IMR-90 (cell line): Measurements from ENCODE around the gene ASH1L. TPM values are rescaled to one million over a fixed set of nuclear protein-coding genes. Genes with fewer than 3 reads are reported as not detected.
"Not testable (repeated sequence)": the region's sequence is repeated elsewhere in the genome, so short reads cannot be mapped to it uniquely, and the experiment has no call there.

ENCODE experiments used
- ATAC-seq: fragments of 200-7000 bp; cut with Tn5 transposase; 2 replicates; pipeline ENCODE4 v1.9.1; 2020; ENCODE audit warnings: low read depth, mild to moderate bottlenecking, moderate library complexity
- BruUV-seq: library from RNA; stranded (reverse); fragments of 400-500 nt; replicated peaks from 2 replicates; lab custom pipeline; 2021; lab: Mats Ljungman, UMichigan
- CTCF ChIA-PET: fragments of 300-600 bp; formaldehyde crosslinking; extraction: SDS; loops from one replicate; lab custom pipeline; 2021; ENCODE audit warnings: antibody characterized with exemption; lab: Yijun Ruan, JAX
- POLR2A ChIA-PET: fragments of 300-600 bp; sonication (Branson Sonifier 250); formaldehyde crosslinking; loops from one replicate; lab custom pipeline; 2022; ENCODE audit warnings: antibody characterized with exemption; ENCODE audit not compliant: unreplicated experiment; lab: Charles Lee
- DNase-seq: peaks from one replicate; pipeline ENCODE4 v3.0.0; 2013
- H2AFZ ChIP-seq: replicated peaks from 2 replicates; pipeline ENCODE3; 2013; ENCODE audit warnings: low read length, mild to moderate bottlenecking; ENCODE audit not compliant: poor library complexity
- H2AK5ac ChIP-seq: 2 replicates; pipeline ENCODE4 v1.6.1; 2013; ENCODE audit warnings: low read depth, low read length, inconsistent platforms
- H2AK9ac ChIP-seq: replicated peaks from 2 replicates; pipeline ENCODE3; 2013; ENCODE audit warnings: mild to moderate bottlenecking, low read depth, low read length, moderate library complexity; ENCODE audit not compliant: poor library complexity
- H2BK120ac ChIP-seq: 2 replicates; pipeline ENCODE4 v1.6.1; 2013; ENCODE audit warnings: low read depth, low read length, inconsistent platforms
- H2BK15ac ChIP-seq: 3 replicates; pipeline ENCODE4 v1.6.1; 2013; ENCODE audit warnings: low read depth, low read length, inconsistent platforms
- H2BK20ac ChIP-seq: 2 replicates; pipeline ENCODE4 v1.6.1; 2013; ENCODE audit warnings: low read depth, mild to moderate bottlenecking, inconsistent platforms, low read length, moderate library complexity
- H2BK5ac ChIP-seq: 2 replicates; pipeline ENCODE4 v1.6.1; 2013; ENCODE audit warnings: mild to moderate bottlenecking, low read depth, low read length, inconsistent platforms; ENCODE audit not compliant: poor library complexity, severe bottlenecking
- H3K14ac ChIP-seq: replicated peaks from 2 replicates; pipeline ENCODE4 v1.6.1; 2013; ENCODE audit warnings: low read depth, low read length, inconsistent platforms
- H3K18ac ChIP-seq: 2 replicates; pipeline ENCODE4 v1.6.1; 2013; ENCODE audit warnings: low read depth, low read length, control low read depth
- H3K23ac ChIP-seq: 2 replicates; pipeline ENCODE4 v1.6.1; 2013; ENCODE audit warnings: low read depth, low read length, inconsistent platforms
- H3K27ac ChIP-seq: 2 replicates; pipeline ENCODE4 v1.5.1; 2013; ENCODE audit warnings: mild to moderate bottlenecking, control low read depth, low read length; ENCODE audit not compliant: insufficient read depth
- H3K27me3 ChIP-seq: 2 replicates; pipeline ENCODE4 v1.6.1; 2013; ENCODE audit warnings: low read length; ENCODE audit not compliant: control insufficient read depth, insufficient read depth
- H3K36me3 ChIP-seq: 2 replicates; pipeline ENCODE4 v1.6.1; 2013; ENCODE audit warnings: low read length, mixed read lengths; ENCODE audit not compliant: control insufficient read depth, insufficient read depth
- H3K4ac ChIP-seq: 2 replicates; pipeline ENCODE4 v1.6.1; 2013; ENCODE audit warnings: low read depth, low read length, inconsistent platforms
- H3K4me1 ChIP-seq: 2 replicates; pipeline ENCODE4 v1.6.1; 2013; ENCODE audit warnings: low read length, mixed read lengths; ENCODE audit not compliant: control insufficient read depth, insufficient read depth
- H3K4me2 ChIP-seq: 2 replicates; pipeline ENCODE4 v1.6.1; 2013; ENCODE audit warnings: low read depth, mild to moderate bottlenecking, control low read depth, low read length, moderate library complexity
- H3K4me3 ChIP-seq: 2 replicates; pipeline ENCODE4 v1.5.1; 2013; ENCODE audit warnings: low read depth, mild to moderate bottlenecking, control low read depth, low read length, moderate library complexity; ENCODE audit not compliant: insufficient read depth
- H3K56ac ChIP-seq: 2 replicates; pipeline ENCODE4 v1.6.1; 2013; ENCODE audit warnings: low read length, inconsistent platforms; ENCODE audit not compliant: insufficient read depth; ENCODE audit errors: extremely low read depth
- H3K79me1 ChIP-seq, 2 experiments: 2 replicates each; pipeline ENCODE4 v1.6.1; 2013; ENCODE audit warnings: low read length in 2 of 2, inconsistent platforms in 1 of 2, low read depth in 1 of 2
- H3K9ac ChIP-seq: 2 replicates; pipeline ENCODE4 v1.6.1; 2013; ENCODE audit warnings: low read depth, low read length, control low read depth
- H3K9me1 ChIP-seq: 2 replicates; pipeline ENCODE4 v1.6.1; 2013; ENCODE audit warnings: low read length, inconsistent platforms; ENCODE audit not compliant: insufficient read depth
- H3K9me3 ChIP-seq: 2 replicates; pipeline ENCODE4 v1.6.1; 2013; ENCODE audit warnings: low read length; ENCODE audit not compliant: control insufficient read depth, insufficient read depth
- H4K20me1 ChIP-seq: 2 replicates; pipeline ENCODE4 v1.6.1; 2013; ENCODE audit warnings: low read length, inconsistent platforms; ENCODE audit not compliant: insufficient read depth
- H4K5ac ChIP-seq: 2 replicates; pipeline ENCODE4 v1.6.1; 2013; ENCODE audit warnings: mild to moderate bottlenecking, low read depth, low read length, control low read depth
- H4K8ac ChIP-seq, 2 experiments: 2 replicates each; pipeline ENCODE4 v1.6.1; 2013; ENCODE audit warnings: low read depth in 2 of 2, low read length in 2 of 2, control low read depth in 1 of 2, inconsistent platforms in 1 of 2
- H4K91ac ChIP-seq: 2 replicates; pipeline ENCODE4 v1.6.1; 2013; ENCODE audit warnings: low read depth, low read length, inconsistent platforms; ENCODE audit not compliant: insufficient read depth
- WGBS, 2 experiments: methylation state at CpG; one replicate each; pipeline versions ENCODE4 v1.1.5 to v1.1.7; 2013; ENCODE audit warnings: missing lambda C conversion rate in 2 of 2; ENCODE audit not compliant: insufficient read length in 1 of 2; ENCODE audit errors: extremely low coverage in 2 of 2; 5-methylcytosine and 5-hydroxymethylcytosine counted together
- dilution Hi-C: fragments of 300-500 bp; cut with HindIII; formaldehyde crosslinking; loops from one replicate; pipeline ENCODE4 v1.14.3; 2018; ENCODE audit warnings: low sequenced_read_pairs; ENCODE audit not compliant: unreplicated experiment
- in situ Hi-C: fragments of 300-500 bp; cut with MboI; formaldehyde crosslinking; loops from 3 replicates; pipeline ENCODE4 v1.14.3; 2019; ENCODE audit warnings: low sequenced_read_pairs, inconsistent platforms, mixed read lengths
- intact Hi-C: fragments of 100-400 bp; cut with micrococcal nuclease; formaldehyde crosslinking; loops from 2 replicates; pipeline ENCODE4 v1.10.0; 2022
- polyA plus RNA-seq, 3 experiments: library from polyadenylated mRNA; depleted of rRNA; stranded (reverse); fragments of >200 nt; gene quantifications; 2 replicates each; pipeline ENCODE4 v1.2.3, GENCODE V29; 2012; ENCODE audit warnings: low replicate concordance in 1 of 3
- total RNA-seq: library from RNA; depleted of rRNA; stranded (reverse); fragments of >200 nt; gene quantifications from 2 replicates; pipeline ENCODE4 v1.2.3, GENCODE V29; 2012

The ASH1L gene
- total and polyA plus RNA-seq, 2 of the 4 experiments (the other 2 are of a cell fraction): 13.7 to 18.5 TPM

- H2BK20ac ChIP-seq, H3K36me3 ChIP-seq, dilution Hi-C loops, H2BK15ac ChIP-seq, H3K9me3 ChIP-seq, intact Hi-C loops, H3K9me1 ChIP-seq, H3K9ac ChIP-seq, H2AFZ ChIP-seq, H3K18ac ChIP-seq, H4K8ac ChIP-seq, H3K4me3 ChIP-seq, CTCF ChIA-PET, H3K4me1 ChIP-seq, DNase-seq, H3K14ac ChIP-seq, POLR2A ChIA-PET, H3K4ac ChIP-seq, in situ Hi-C loops, H3K27me3 ChIP-seq, H3K4me2 ChIP-seq, ATAC-seq, H2BK120ac ChIP-seq, H3K56ac ChIP-seq, BruUV-seq, H3K27ac ChIP-seq, H3K23ac ChIP-seq, H4K91ac ChIP-seq, H2AK9ac ChIP-seq, H4K5ac ChIP-seq, H2AK5ac ChIP-seq, H2BK5ac ChIP-seq: not testable (repeated sequence)
- Histone ChIP-seq H3K79me1 (peaks cover 18 to 47% of the 10 kb centered on the region in 2 experiments), H4K20me1 (peaks cover 11% of the 10 kb centered on the region; the same call in 1 of the 2 replicates)
- WGBS, 2 experiments: no CpG with 5 or more reads among the region's 6 CpGs
Observed at GRCh38 chr1:155488419-155488818, 74.2 kb downstream of the ASH1L start.
